HepG2 (cell line): ENCODE results near the gene ABI2. TPM values are rescaled to one million over a fixed set of nuclear protein-coding genes. Genes with fewer than 3 reads are reported as not detected.

Source experiments
- ATAC-seq: fragments of 200-7000 bp; cut with Tn5 transposase; 3 replicates; pipeline ENCODE4 v1.9.1; 2020; ENCODE audit warnings: mild to moderate bottlenecking, moderate library complexity
- BruUV-seq: library from RNA; stranded (reverse); fragments of 400-500 nt; replicated peaks from 2 replicates; lab custom pipeline; 2021; lab: Mats Ljungman, UMichigan
- CTCF ChIA-PET: fragments of 300-600 bp; formaldehyde crosslinking; extraction: SDS; loops from one replicate; lab custom pipeline; 2021; ENCODE audit warnings: low total read pairs, inconsistent platforms, low intra/inter-chr PET ratio; lab: Yijun Ruan, JAX
- POLR2A ChIA-PET: fragments of 350-600 bp; sonication (Branson Sonifier 250); formaldehyde crosslinking; loops from one replicate; lab custom pipeline; 2020; ENCODE audit warnings: antibody characterized with exemption, inconsistent platforms; lab: Yijun Ruan, JAX
- DNase-seq: peaks from one replicate; pipeline ENCODE4 v3.0.0-alpha.2; 2015; ENCODE audit warnings: low spot score
- FAIRE-seq: peaks from 3 replicates; lab custom pipeline; 2011; peaks lifted over from hg19 to GRCh38; lab: Jason Lieb, UNC
- H2AFZ ChIP-seq: one replicate; pipeline ENCODE4 v1.6.1; 2011; ENCODE audit warnings: low read length, inconsistent platforms
- H3K27ac ChIP-seq: fragments of 300-600 bp; 3 replicates; pipeline ENCODE4 v1.8.0; 2011; ENCODE audit warnings: mixed run types, mild to moderate bottlenecking, mixed read lengths, low read length, inconsistent platforms; ENCODE audit not compliant: insufficient read depth; ENCODE audit errors: extremely low read length
- H3K27me3 ChIP-seq, 2 experiments: fragments of 200-600 bp in 1 of 2; 2 replicates in 1 of 2; 3 replicates in 1 of 2; pipeline versions ENCODE4 v1.6.0 to v1.8.0; 2011; ENCODE audit warnings: low read length in 2 of 2, mild to moderate bottlenecking in 2 of 2, moderate library complexity in 2 of 2, inconsistent platforms in 1 of 2; ENCODE audit not compliant: insufficient read depth in 2 of 2, control insufficient read depth in 1 of 2
- H3K36me3 ChIP-seq, 2 experiments: fragments of 200-600 bp in 1 of 2; replicated peaks in 1 of 2; 2 replicates in 1 of 2; 3 replicates in 1 of 2; pipeline versions ENCODE4 v1.5.1 to v1.8.0; 2011; ENCODE audit warnings: low read length in 2 of 2, inconsistent platforms in 1 of 2; ENCODE audit not compliant: insufficient read depth in 2 of 2, control insufficient read depth in 1 of 2
- H3K4me1 ChIP-seq: 2 replicates; pipeline ENCODE4 v1.5.1; 2012; ENCODE audit warnings: low read length, inconsistent platforms; ENCODE audit not compliant: insufficient read depth
- H3K4me2 ChIP-seq: 2 replicates; pipeline ENCODE4 v1.6.0; 2011; ENCODE audit warnings: low read depth, low read length, inconsistent platforms
- H3K4me3 ChIP-seq, 3 experiments: fragments of 200-600 bp in 1 of 3; sonication (generic), shearing (Covaris generic) in 1 of 3; replicated peaks in 1 of 3; 2 replicates each; pipeline ENCODE4 v1.5.1; 2011 to 2016; ENCODE audit warnings: low read length in 3 of 3, inconsistent platforms in 2 of 3, low read depth in 2 of 3, mild to moderate bottlenecking in 2 of 3, control low read depth in 1 of 3, mixed read lengths in 1 of 3; ENCODE audit not compliant: insufficient read depth in 1 of 3
- H3K79me2 ChIP-seq: one replicate; pipeline ENCODE4 v1.6.1; 2011; ENCODE audit warnings: low read length, inconsistent platforms; ENCODE audit not compliant: insufficient read depth
- H3K9ac ChIP-seq: 2 replicates; pipeline ENCODE4 v1.6.0; 2011; ENCODE audit warnings: mild to moderate bottlenecking, low read depth, low read length, inconsistent platforms; ENCODE audit not compliant: insufficient read depth
- H3K9me3 ChIP-seq: 2 replicates; pipeline ENCODE4 v1.5.1; 2012; ENCODE audit warnings: mild to moderate bottlenecking, low read length
- H4K20me1 ChIP-seq: 2 replicates; pipeline ENCODE4 v1.6.0; 2011; ENCODE audit warnings: inconsistent platforms, mild to moderate bottlenecking, low read length, moderate library complexity; ENCODE audit not compliant: insufficient read depth
- CREM ChIP-seq, 2 experiments: sonication (generic) in 1 of 2; formaldehyde crosslinking in 1 of 2; IDR thresholded peaks; 2 replicates each; pipeline versions ENCODE4 v1.4.0 to v1.6.1; 2016 to 2020; ENCODE audit warnings: antibody characterized with exemption in 1 of 2, mild to moderate bottlenecking in 1 of 2, missing genetic modification reagents in 1 of 2
- POLR2G ChIP-seq: fragments of 200-400 bp; formaldehyde crosslinking; IDR thresholded peaks from 2 replicates; pipeline ENCODE4 v1.6.1; 2018; ENCODE audit warnings: mild to moderate bottlenecking, low read depth, low read length, moderate library complexity
- ZNF512 ChIP-seq: sonication (generic); formaldehyde crosslinking; IDR thresholded peaks from 2 replicates; pipeline ENCODE4 v1.4.0; 2020; ENCODE audit warnings: mild to moderate bottlenecking, missing genetic modification reagents
- ZNF567 ChIP-seq: sonication (generic); formaldehyde crosslinking; IDR thresholded peaks from 2 replicates; pipeline ENCODE4 v1.8.1; 2023; ENCODE audit warnings: mild to moderate bottlenecking, missing genetic modification reagents, borderline replicate concordance
- ZNF619 ChIP-seq: sonication (generic); formaldehyde crosslinking; IDR thresholded peaks from 2 replicates; pipeline ENCODE4 v1.4.0; 2020; ENCODE audit warnings: mild to moderate bottlenecking, missing genetic modification reagents
- in situ Hi-C: cut with HindIII; loops from 2 replicates; pipeline ENCODE4 v1.10.0; 2017; ENCODE audit warnings: low pct_unique_long_range_greater_than_20kb; ENCODE audit not compliant: extremely low pct_ligation_motif_present
- intact Hi-C: fragments of 100-400 bp; cut with micrococcal nuclease; formaldehyde crosslinking; loops from one replicate; pipeline ENCODE4 v1.10.0; 2022; ENCODE audit not compliant: unreplicated experiment
- polyA plus RNA-seq, 8 experiments: library from polyadenylated mRNA; depleted of rRNA in 3 of 8; stranded (reverse) in 7 of 8; unstranded in 1 of 8; fragments of >200 nt; fragmentation: Illumina TruSeq in 4 of 8; extraction: Trizol in 4 of 8; gene quantifications; 2 replicates each; pipeline versions ENCODE4 v1.2.1 to v1.2.3, GENCODE V29; 2011 to 2016; ENCODE audit warnings: low read depth in 4 of 8, missing spikeins in 1 of 8, mixed read lengths in 1 of 8; ENCODE audit not compliant: insufficient read depth in 1 of 8
- total RNA-seq, 5 experiments: library from RNA; depleted of rRNA; stranded (reverse); fragments of >200 nt; fragmentation: Illumina TruSeq; extraction: Trizol; gene quantifications; 2 replicates each; pipeline ENCODE4 v1.2.3, GENCODE V29; 2016; ENCODE audit warnings: low read depth in 1 of 5
- TF ChIP-seq, protein P1 (sequence below): sonication (generic); formaldehyde crosslinking; IDR thresholded peaks from 2 replicates; pipeline ENCODE4 v1.5.0; 2020; ENCODE audit warnings: mild to moderate bottlenecking, missing genetic modification reagents, borderline replicate concordance

Gene ABI2
- total and polyA plus RNA-seq, 2 of the 13 experiments (the other 11 are each of a cell fraction or from before 2014, with no cell fraction given): 28.4 to 32.4 TPM

- TF ChIP-seq, protein P1, sequence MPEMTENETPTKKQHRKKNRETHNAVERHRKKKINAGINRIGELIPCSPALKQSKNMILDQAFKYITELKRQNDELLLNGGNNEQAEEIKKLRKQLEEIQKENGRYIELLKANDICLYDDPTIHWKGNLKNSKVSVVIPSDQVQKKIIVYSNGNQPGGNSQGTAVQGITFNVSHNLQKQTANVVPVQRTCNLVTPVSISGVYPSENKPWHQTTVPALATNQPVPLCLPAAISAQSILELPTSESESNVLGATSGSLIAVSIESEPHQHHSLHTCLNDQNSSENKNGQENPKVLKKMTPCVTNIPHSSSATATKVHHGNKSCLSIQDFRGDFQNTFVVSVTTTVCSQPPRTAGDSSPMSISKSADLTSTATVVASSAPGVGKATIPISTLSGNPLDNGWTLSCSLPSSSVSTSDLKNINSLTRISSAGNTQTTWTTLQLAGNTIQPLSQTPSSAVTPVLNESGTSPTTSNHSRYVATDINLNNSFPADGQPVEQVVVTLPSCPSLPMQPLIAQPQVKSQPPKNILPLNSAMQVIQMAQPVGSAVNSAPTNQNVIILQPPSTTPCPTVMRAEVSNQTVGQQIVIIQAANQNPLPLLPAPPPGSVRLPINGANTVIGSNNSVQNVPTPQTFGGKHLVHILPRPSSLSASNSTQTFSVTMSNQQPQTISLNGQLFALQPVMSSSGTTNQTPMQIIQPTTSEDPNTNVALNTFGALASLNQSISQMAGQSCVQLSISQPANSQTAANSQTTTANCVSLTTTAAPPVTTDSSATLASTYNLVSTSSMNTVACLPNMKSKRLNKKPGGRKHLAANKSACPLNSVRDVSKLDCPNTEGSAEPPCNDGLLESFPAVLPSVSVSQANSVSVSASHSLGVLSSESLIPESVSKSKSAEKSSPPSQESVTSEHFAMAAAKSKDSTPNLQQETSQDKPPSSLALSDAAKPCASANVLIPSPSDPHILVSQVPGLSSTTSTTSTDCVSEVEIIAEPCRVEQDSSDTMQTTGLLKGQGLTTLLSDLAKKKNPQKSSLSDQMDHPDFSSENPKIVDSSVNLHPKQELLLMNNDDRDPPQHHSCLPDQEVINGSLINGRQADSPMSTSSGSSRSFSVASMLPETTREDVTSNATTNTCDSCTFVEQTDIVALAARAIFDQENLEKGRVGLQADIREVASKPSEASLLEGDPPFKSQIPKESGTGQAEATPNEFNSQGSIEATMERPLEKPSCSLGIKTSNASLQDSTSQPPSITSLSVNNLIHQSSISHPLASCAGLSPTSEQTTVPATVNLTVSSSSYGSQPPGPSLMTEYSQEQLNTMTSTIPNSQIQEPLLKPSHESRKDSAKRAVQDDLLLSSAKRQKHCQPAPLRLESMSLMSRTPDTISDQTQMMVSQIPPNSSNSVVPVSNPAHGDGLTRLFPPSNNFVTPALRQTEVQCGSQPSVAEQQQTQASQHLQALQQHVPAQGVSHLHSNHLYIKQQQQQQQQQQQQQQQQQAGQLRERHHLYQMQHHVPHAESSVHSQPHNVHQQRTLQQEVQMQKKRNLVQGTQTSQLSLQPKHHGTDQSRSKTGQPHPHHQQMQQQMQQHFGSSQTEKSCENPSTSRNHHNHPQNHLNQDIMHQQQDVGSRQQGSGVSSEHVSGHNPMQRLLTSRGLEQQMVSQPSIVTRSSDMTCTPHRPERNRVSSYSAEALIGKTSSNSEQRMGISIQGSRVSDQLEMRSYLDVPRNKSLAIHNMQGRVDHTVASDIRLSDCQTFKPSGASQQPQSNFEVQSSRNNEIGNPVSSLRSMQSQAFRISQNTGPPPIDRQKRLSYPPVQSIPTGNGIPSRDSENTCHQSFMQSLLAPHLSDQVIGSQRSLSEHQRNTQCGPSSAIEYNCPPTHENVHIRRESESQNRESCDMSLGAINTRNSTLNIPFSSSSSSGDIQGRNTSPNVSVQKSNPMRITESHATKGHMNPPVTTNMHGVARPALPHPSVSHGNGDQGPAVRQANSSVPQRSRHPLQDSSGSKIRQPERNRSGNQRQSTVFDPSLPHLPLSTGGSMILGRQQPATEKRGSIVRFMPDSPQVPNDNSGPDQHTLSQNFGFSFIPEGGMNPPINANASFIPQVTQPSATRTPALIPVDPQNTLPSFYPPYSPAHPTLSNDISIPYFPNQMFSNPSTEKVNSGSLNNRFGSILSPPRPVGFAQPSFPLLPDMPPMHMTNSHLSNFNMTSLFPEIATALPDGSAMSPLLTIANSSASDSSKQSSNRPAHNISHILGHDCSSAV (CRISPR knock-in tag): no peak
Observed at GRCh38 chr2:203462308-203462707, 134.1 kb downstream of the ABI2 start (continued).

DNA sequence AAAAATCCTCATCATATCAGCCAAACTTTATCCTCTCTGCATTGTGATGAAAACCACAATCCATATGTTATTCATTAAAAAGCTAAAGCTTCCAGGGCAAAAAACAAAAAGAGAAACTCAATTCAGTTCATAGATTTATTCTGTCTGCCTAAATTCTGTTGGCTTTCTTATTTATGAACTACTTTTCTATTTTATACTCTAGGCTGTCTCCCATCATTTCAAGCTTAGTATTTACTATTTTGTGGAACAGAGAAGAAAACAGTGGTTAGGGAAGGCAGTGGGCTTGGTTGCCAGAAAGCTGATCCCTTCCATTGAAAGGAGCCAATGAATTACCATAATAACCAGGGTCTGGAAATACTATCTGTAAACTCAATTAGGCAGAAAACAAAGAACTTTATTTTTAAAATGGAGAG is 135.1 kb downstream of the ABI2 start:
- no TSS peak for BruUV-seq
- no peak overlapping the region for H3K4me3 ChIP-seq
- intact Hi-C loops (no loop called here), in situ Hi-C loops (no loop called here)
- FAIRE-seq (no peak), ATAC-seq (no peak), DNase-seq (no peak)
- H3K79me2 ChIP-seq: no peaks in the 10 kb centered on the region
- no peak overlapping the region for H3K9ac ChIP-seq
- H3K27me3 ChIP-seq: no peaks in the 10 kb centered on the region
- ChIA-PET POLR2A (no interaction called here), CTCF (no interaction called here)
- no peak overlapping the region for H2AFZ ChIP-seq
- no peak overlapping the region for H3K4me2 ChIP-seq
- TF ChIP-seq POLR2G (no peak), ZNF567 (no peak), ZNF512 (CRISPR knock-in tag) (no peak), CREM (IDR thresholded peaks at IDR 0.05) (no peak), CREM (CRISPR knock-in tag; IDR thresholded peaks at IDR 0.05) (no peak), ZNF619 (CRISPR knock-in tag) (no peak)
- no peaks in the 10 kb centered on the region for H4K20me1 ChIP-seq
- H3K27ac ChIP-seq: no peak overlapping the region
- H3K9me3 ChIP-seq: no peaks in the 10 kb centered on the region
- no peaks in the 10 kb centered on the region for H3K4me1 ChIP-seq
- peaks cover 3 to 10% of the 10 kb centered on the region in 2 experiments; a peak in 3 of 5 replicates for H3K36me3 ChIP-seq
